Neural progenitor cell (in vitro differentiated cells): ENCODE measurements around the gene TRIM41. TPM values are rescaled to one million over a fixed set of nuclear protein-coding genes. Genes with fewer than 3 reads are reported as not detected.

Experiments used
- DNase-seq: peaks from one replicate; pipeline ENCODE4 v3.0.0-alpha.2; 2016; ENCODE audit warnings: low spot score
- H2AFZ ChIP-seq: fragments of 200-600 bp; sonication (generic); replicated peaks from 2 replicates; pipeline ENCODE4 v1.6.1; 2016; ENCODE audit warnings: antibody characterized with exemption
- H3F3A ChIP-seq: fragments of 200-600 bp; sonication (generic); 2 replicates; pipeline ENCODE4 v1.6.1; 2016; ENCODE audit warnings: antibody characterized with exemption, low read depth
- H3K27ac ChIP-seq: fragments of 200-600 bp; sonication (generic); 2 replicates; pipeline ENCODE4 v1.5.1; 2016; ENCODE audit warnings: mild to moderate bottlenecking
- H3K27me3 ChIP-seq: fragments of 200-600 bp; sonication (generic); 2 replicates; pipeline ENCODE4 v1.6.1; 2016; ENCODE audit warnings: mild to moderate bottlenecking, moderate library complexity
- H3K36me3 ChIP-seq: fragments of 200-600 bp; sonication (generic); 2 replicates; pipeline ENCODE4 v1.5.1; 2016
- H3K4me1 ChIP-seq: fragments of 200-600 bp; sonication (generic); 2 replicates; pipeline ENCODE4 v1.6.1; 2016; ENCODE audit warnings: mixed run types
- H3K4me2 ChIP-seq: fragments of 200-600 bp; sonication (generic); 2 replicates; pipeline ENCODE4 v1.6.1; 2016
- H3K4me3 ChIP-seq: fragments of 200-600 bp; sonication (generic); 2 replicates; pipeline ENCODE4 v1.5.1; 2016
- H3K79me2 ChIP-seq: fragments of 200-600 bp; sonication (generic); 2 replicates; pipeline ENCODE4 v1.6.1; 2016; ENCODE audit warnings: low read depth
- H3K9ac ChIP-seq: fragments of 200-600 bp; sonication (generic); 2 replicates; pipeline ENCODE4 v1.6.1; 2016
- H3K9me3 ChIP-seq: fragments of 200-600 bp; sonication (generic); 2 replicates; pipeline ENCODE4 v1.5.1; 2016; ENCODE audit warnings: low read depth
- H4K20me1 ChIP-seq: fragments of 200-600 bp; sonication (generic); 2 replicates; pipeline ENCODE4 v1.6.1; 2016; ENCODE audit warnings: low read depth
- H3K27ac Mint-ChIP-seq: 3 replicates; pipeline ENCODE4 v1.8.0; 2021; ENCODE audit warnings: mixed read lengths
- H3K27me3 Mint-ChIP-seq: 2 replicates; pipeline ENCODE4 v1.8.0; 2022; ENCODE audit warnings: low read depth, mild to moderate bottlenecking, inconsistent platforms, moderate library complexity, mixed read lengths; ENCODE audit not compliant: insufficient read depth
- H3K36me3 Mint-ChIP-seq: 3 replicates; pipeline ENCODE4 v1.8.0; 2021; ENCODE audit warnings: mixed read lengths
- H3K4me1 Mint-ChIP-seq: 3 replicates; pipeline ENCODE4 v1.8.0; 2021; ENCODE audit warnings: mixed read lengths
- H3K4me3 Mint-ChIP-seq: 3 replicates; pipeline ENCODE4 v1.8.0; 2021; ENCODE audit warnings: mild to moderate bottlenecking, moderate library complexity, mixed read lengths
- H3K9me3 Mint-ChIP-seq: 3 replicates; pipeline ENCODE4 v1.8.0; 2020; ENCODE audit warnings: mixed read lengths
- CTCF ChIP-seq: fragments of 200-600 bp; sonication (generic); IDR thresholded peaks from 2 replicates; pipeline ENCODE4 v1.5.1; 2017; ENCODE audit warnings: antibody characterized with exemption, mild to moderate bottlenecking
- EZH2 ChIP-seq: fragments of 200-600 bp; sonication (generic); IDR thresholded peaks from 2 replicates; pipeline ENCODE4 v1.6.1; 2017; ENCODE audit warnings: antibody characterized with exemption, mild to moderate bottlenecking, moderate library complexity
- EZH2phosphoT487 ChIP-seq: fragments of 200-600 bp; sonication (generic); IDR thresholded peaks from 2 replicates; pipeline ENCODE4 v1.6.1; 2017; ENCODE audit warnings: antibody characterized with exemption
- total RNA-seq: library from RNA; depleted of rRNA; stranded (reverse); fragments of >200 nt; gene quantifications from 2 replicates; pipeline ENCODE4 v1.2.3, GENCODE V29; 2015; ENCODE audit warnings: low replicate concordance

The TRIM41 gene
- total RNA-seq, 1 donor from 2014 or later = 8.1 TPM

DNA sequence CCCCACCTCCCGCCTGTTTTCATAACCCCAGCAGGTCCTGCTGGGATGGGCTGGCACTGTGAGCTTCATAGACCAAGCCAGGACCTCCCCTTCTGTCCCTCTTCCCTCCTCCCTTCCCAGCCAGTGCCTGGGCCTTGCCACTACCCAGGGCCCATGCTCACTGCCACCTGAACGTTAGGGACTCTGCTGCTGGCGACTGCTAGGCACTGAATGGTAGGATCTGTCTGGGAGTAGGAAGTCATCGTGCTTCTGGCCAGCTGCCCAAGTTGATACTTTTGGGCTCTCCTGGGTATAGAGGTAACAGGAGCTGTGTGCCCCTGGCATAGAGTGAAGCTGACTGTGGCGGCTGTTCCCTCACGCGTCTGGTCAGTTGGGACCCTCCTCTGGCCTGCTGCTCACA is 8.4 kb downstream of the TRIM41 start:
- H3K27me3 ChIP-seq = no peaks in the 10 kb centered on the region
- no peaks in the 10 kb centered on the region for H3K9me3 ChIP-seq
- H3K4me2 ChIP-seq = no peak overlapping the region
- peaks cover 30% of the 10 kb centered on the region for H3K36me3 Mint-ChIP-seq
- peaks cover 27% of the 10 kb centered on the region for H3F3A ChIP-seq
- H3K36me3 ChIP-seq = no peaks in the 10 kb centered on the region
- DNase-seq = no peak
- H3K4me3 Mint-ChIP-seq = no peak overlapping the region
- peaks cover 20% of the 10 kb centered on the region for H4K20me1 ChIP-seq
- H3K27ac ChIP-seq = no peak overlapping the region
- peaks cover 2% of the 10 kb centered on the region for H3K4me1 Mint-ChIP-seq
- H3K27ac Mint-ChIP-seq = peak overlapping the region; percentile 5
- no peak for TF ChIP-seq CTCF
- no peak for TF ChIP-seq EZH2phosphoT487
- TF ChIP-seq EZH2 = no peak
- peaks cover 22% of the 10 kb centered on the region for H3K79me2 ChIP-seq
- no peak overlapping the region for H3K9ac ChIP-seq
- H3K27me3 Mint-ChIP-seq = peaks cover 11% of the 10 kb centered on the region
- H3K4me3 ChIP-seq = no peak overlapping the region
- H2AFZ ChIP-seq = no peak overlapping the region
- H3K4me1 ChIP-seq = no peaks in the 10 kb centered on the region
- H3K9me3 Mint-ChIP-seq = no peaks in the 10 kb centered on the region

DNA sequence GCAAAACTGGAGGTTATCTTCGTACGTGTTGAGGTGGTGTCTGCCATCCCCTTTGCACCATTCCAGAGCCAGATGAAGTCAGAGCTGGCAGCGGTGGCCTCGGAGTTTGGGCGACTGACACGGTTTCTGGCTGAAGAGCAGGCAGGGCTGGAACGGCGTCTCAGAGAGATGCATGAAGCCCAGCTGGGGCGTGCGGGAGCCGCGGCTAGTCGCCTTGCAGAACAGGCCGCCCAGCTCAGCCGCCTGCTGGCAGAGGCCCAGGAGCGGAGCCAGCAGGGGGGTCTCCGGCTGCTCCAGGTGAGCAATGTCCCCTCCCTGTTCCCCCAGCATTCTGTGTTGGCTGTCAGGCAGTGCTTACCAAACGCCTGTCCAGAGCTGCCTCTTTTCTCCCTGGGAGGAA is 9.5 kb downstream of the TRIM41 start:
- Mint-ChIP-seq H3K4me3 (no peak overlapping the region), H3K9me3 (no peaks in the 10 kb centered on the region), H3K36me3 (peaks cover 36% of the 10 kb centered on the region), H3K27ac (no peak overlapping the region), H3K27me3 (peaks cover 9% of the 10 kb centered on the region), H3K4me1 (no peaks in the 10 kb centered on the region)
- no peak overlapping the region for H3K4me2 ChIP-seq
- H3F3A ChIP-seq = peaks cover 39% of the 10 kb centered on the region
- H3K4me3 ChIP-seq = no peak overlapping the region
- H3K36me3 ChIP-seq = peaks cover 3% of the 10 kb centered on the region
- no peak for DNase-seq
- H3K27me3 ChIP-seq = no peaks in the 10 kb centered on the region
- TF ChIP-seq CTCF (no peak), EZH2phosphoT487 (no peak), EZH2 (no peak)
- peaks cover 11% of the 10 kb centered on the region for H3K79me2 ChIP-seq
- H3K9me3 ChIP-seq = no peaks in the 10 kb centered on the region
- no peak overlapping the region for H3K27ac ChIP-seq
- no peaks in the 10 kb centered on the region for H3K4me1 ChIP-seq
- no peak overlapping the region for H2AFZ ChIP-seq
- peaks cover 31% of the 10 kb centered on the region for H4K20me1 ChIP-seq
- H3K9ac ChIP-seq = no peak overlapping the region

DNA sequence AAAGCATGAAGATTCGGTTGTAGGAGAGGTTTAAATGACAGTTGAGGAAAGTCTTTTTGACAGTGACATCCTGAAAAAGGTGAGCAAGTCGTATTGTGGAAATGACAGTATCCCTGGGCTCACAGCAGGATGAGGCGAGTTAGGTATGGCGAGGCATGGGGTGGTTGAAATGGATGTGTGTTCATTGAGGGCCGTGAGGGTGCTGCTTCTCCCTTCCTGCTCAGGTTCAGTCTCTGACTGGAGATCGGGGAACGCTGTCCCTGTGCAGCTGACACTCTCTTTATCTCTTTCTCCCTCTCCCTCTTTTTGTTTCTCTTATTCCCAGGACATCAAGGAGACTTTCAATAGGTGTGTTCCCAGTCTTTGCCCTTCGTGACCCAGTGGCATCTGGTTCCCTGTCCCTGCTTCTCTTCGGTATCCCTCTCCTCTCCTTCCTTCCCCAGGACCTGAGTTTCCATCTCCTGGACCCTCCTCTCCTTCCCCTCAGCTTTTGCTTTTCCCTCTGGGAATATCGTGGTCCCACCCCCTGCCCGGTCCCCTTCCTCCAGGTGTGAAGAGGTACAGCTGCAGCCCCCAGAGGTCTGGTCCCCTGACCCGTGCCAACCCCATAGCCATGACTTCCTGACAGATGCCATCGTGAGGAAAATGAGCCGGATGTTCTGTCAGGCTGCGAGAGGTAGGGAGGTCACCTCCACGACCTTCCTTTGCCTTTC is 10.2 kb downstream of the TRIM41 start:
- Mint-ChIP-seq H3K4me3 (peak overlapping the region; percentile 8), H3K27me3 (peaks cover 9% of the 10 kb centered on the region), H3K9me3 (no peaks in the 10 kb centered on the region), H3K4me1 (peaks cover 3% of the 10 kb centered on the region), H3K36me3 (peaks cover 43% of the 10 kb centered on the region), H3K27ac (no peak overlapping the region)
- H3K27ac ChIP-seq = no peak overlapping the region
- H2AFZ ChIP-seq = no peak overlapping the region
- H3K4me2 ChIP-seq = no peak overlapping the region
- H3K79me2 ChIP-seq = peaks cover 7% of the 10 kb centered on the region
- peaks cover 38% of the 10 kb centered on the region for H4K20me1 ChIP-seq
- no peaks in the 10 kb centered on the region for H3K4me1 ChIP-seq
- no peaks in the 10 kb centered on the region for H3K27me3 ChIP-seq
- peaks cover 45% of the 10 kb centered on the region for H3F3A ChIP-seq
- no peak overlapping the region for H3K4me3 ChIP-seq
- no peak for DNase-seq
- peaks cover 9% of the 10 kb centered on the region for H3K36me3 ChIP-seq
- H3K9ac ChIP-seq = no peak overlapping the region
- no peak for TF ChIP-seq EZH2
- TF ChIP-seq CTCF = no peak
- TF ChIP-seq EZH2phosphoT487 = no peak
- no peaks in the 10 kb centered on the region for H3K9me3 ChIP-seq
